HEK293 (cell line): ENCODE data around the gene ACACB.

Experiments
- AEBP2 ChIP-seq: fragments of 450-650 bp; formaldehyde crosslinking; IDR thresholded peaks from 2 replicates; pipeline ENCODE4 v1.5.1; 2016; ENCODE audit warnings: missing biosample characterization, missing genetic modification characterization, borderline replicate concordance
- CTCF ChIP-seq: fragments of 450-650 bp; formaldehyde crosslinking; IDR thresholded peaks from 2 replicates; pipeline ENCODE4 v1.5.1; 2016; ENCODE audit warnings: missing biosample characterization, missing genetic modification characterization
- ELK4 ChIP-seq: IDR thresholded peaks from 2 replicates; pipeline ENCODE4 v1.6.1; 2011; ENCODE audit warnings: mild to moderate bottlenecking, low read depth, low read length, borderline replicate concordance
- INSM2 ChIP-seq: fragments of 450-650 bp; formaldehyde crosslinking; IDR thresholded peaks from 2 replicates; pipeline ENCODE4 v1.5.1; 2016; ENCODE audit warnings: missing biosample characterization, missing genetic modification characterization
- PBX3 ChIP-seq: sonication (generic); formaldehyde crosslinking; IDR thresholded peaks from 2 replicates; pipeline ENCODE4 v1.8.1; 2022; ENCODE audit warnings: mild to moderate bottlenecking, moderate library complexity, missing genetic modification reagents
- SP7 ChIP-seq: fragments of 450-650 bp; formaldehyde crosslinking; IDR thresholded peaks from 2 replicates; pipeline ENCODE4 v1.5.1; 2016; ENCODE audit warnings: missing biosample characterization, missing genetic modification characterization
- TCF7L2 ChIP-seq: IDR thresholded peaks from 2 replicates; pipeline ENCODE4 v1.6.1; 2011; ENCODE audit warnings: low read depth, mild to moderate bottlenecking, inconsistent platforms, low read length, moderate library complexity, borderline replicate concordance
- TRIM28 ChIP-seq: IDR thresholded peaks from 2 replicates; pipeline ENCODE4 v1.6.1; 2011; ENCODE audit warnings: low read length, control low read depth, borderline replicate concordance
- ZBTB49 ChIP-seq: fragments of 450-650 bp; formaldehyde crosslinking; IDR thresholded peaks from 2 replicates; pipeline ENCODE4 v1.5.1; 2016; ENCODE audit warnings: missing biosample characterization, missing genetic modification characterization, low read depth
- ZFHX2 ChIP-seq: fragments of 450-650 bp; formaldehyde crosslinking; conservative IDR thresholded peaks from 2 replicates; pipeline ENCODE4 v1.5.1; 2016; ENCODE audit warnings: missing biosample characterization, missing genetic modification characterization
- ZNF266 ChIP-seq: fragments of 450-650 bp; formaldehyde crosslinking; IDR thresholded peaks from 2 replicates; pipeline ENCODE4 v1.5.1; 2016; ENCODE audit warnings: missing biosample characterization, missing genetic modification characterization, low read depth
- ZNF274 ChIP-seq, 2 experiments: fragments of 200-500 bp in 1 of 2; fragments of 450-650 bp in 1 of 2; sonication (Bioruptor generic) in 1 of 2; formaldehyde crosslinking in 1 of 2; IDR thresholded peaks; 2 replicates each; pipeline versions ENCODE4 v1.5.1 to v1.6.1; 2014 to 2016; ENCODE audit warnings: borderline replicate concordance in 1 of 2, inconsistent platforms in 1 of 2, low read length in 1 of 2, missing biosample characterization in 1 of 2, missing genetic modification characterization in 1 of 2
- ZNF292 ChIP-seq: fragments of 450-650 bp; formaldehyde crosslinking; IDR thresholded peaks from 2 replicates; pipeline ENCODE4 v1.5.1; 2016; ENCODE audit warnings: low read depth, missing biosample characterization, missing genetic modification characterization, borderline replicate concordance
- ZNF404 ChIP-seq: fragments of 450-650 bp; formaldehyde crosslinking; IDR thresholded peaks from 2 replicates; pipeline ENCODE4 v1.5.1; 2017; ENCODE audit warnings: missing biosample characterization, missing genetic modification characterization
- ZNF544 ChIP-seq: fragments of 450-650 bp; formaldehyde crosslinking; IDR thresholded peaks from 2 replicates; pipeline ENCODE4 v1.5.0; 2017; ENCODE audit warnings: missing biosample characterization, missing genetic modification characterization
- ZNF585B ChIP-seq: fragments of 450-650 bp; formaldehyde crosslinking; IDR thresholded peaks from 2 replicates; pipeline ENCODE4 v1.5.1; 2016; ENCODE audit warnings: missing biosample characterization, missing genetic modification characterization
- ZNF600 ChIP-seq: fragments of 450-650 bp; formaldehyde crosslinking; IDR thresholded peaks from 2 replicates; pipeline ENCODE4 v1.5.1; 2016; ENCODE audit warnings: missing biosample characterization, missing genetic modification characterization
- ZNF624 ChIP-seq: fragments of 450-650 bp; formaldehyde crosslinking; IDR thresholded peaks from 2 replicates; pipeline ENCODE4 v1.5.1; 2017; ENCODE audit warnings: missing biosample characterization, missing genetic modification characterization
- ZNF704 ChIP-seq: fragments of 450-650 bp; formaldehyde crosslinking; IDR thresholded peaks from 2 replicates; pipeline ENCODE4 v1.5.1; 2016; ENCODE audit warnings: missing biosample characterization, missing genetic modification characterization
- ZNF843 ChIP-seq: fragments of 450-650 bp; formaldehyde crosslinking; IDR thresholded peaks from 2 replicates; pipeline ENCODE4 v1.5.1; 2016; ENCODE audit warnings: missing biosample characterization, missing genetic modification characterization
- ZSCAN16 ChIP-seq: fragments of 450-650 bp; formaldehyde crosslinking; IDR thresholded peaks from 2 replicates; pipeline ENCODE4 v1.5.1; 2016; ENCODE audit warnings: missing biosample characterization, missing genetic modification characterization
- ZSCAN18 ChIP-seq: fragments of 450-650 bp; formaldehyde crosslinking; IDR thresholded peaks from 2 replicates; pipeline ENCODE4 v1.5.1; 2016; ENCODE audit warnings: missing biosample characterization, missing genetic modification characterization

ACACB gene

GRCh38 chr12:109093022-109093918 lies 23.1 kb upstream of the ACACB start, which contains the start of gene ALKBH2 (continued):
- peak; percentile 83; the same call in 1 of the 2 replicates for TF ChIP-seq PBX3
- peak; percentile 84 for TF ChIP-seq SP7 (tag by site-specific recombination)
- TF ChIP-seq ZSCAN16 (tag by site-specific recombination) = peak; percentile 25; the same call in 1 of the 2 replicates
- no peak for TF ChIP-seq TCF7L2
- TF ChIP-seq ZNF704 (tag by site-specific recombination) = no peak
- no peak for TF ChIP-seq ZNF544 (tag by site-specific recombination)
- peak; percentile 63; the same call in 1 of the 2 replicates for TF ChIP-seq ZNF600
- peak; percentile 99 for TF ChIP-seq CTCF (tag by site-specific recombination)
- TF ChIP-seq ZSCAN18 (tag by site-specific recombination) = no peak
- TF ChIP-seq ZNF624 (tag by site-specific recombination) = no peak
- TF ChIP-seq ZNF585B (tag by site-specific recombination) = no peak
- TF ChIP-seq AEBP2 (tag by site-specific recombination) = no peak
- no peak for TF ChIP-seq ZNF274 (IDR thresholded peaks at IDR 0.05; ENCODE audit: low read length)
- no peak for TF ChIP-seq ZNF274 (tag by site-specific recombination; IDR thresholded peaks at IDR 0.05; ENCODE audit: borderline replicate concordance)
- no peak for TF ChIP-seq ZNF266 (tag by site-specific recombination)
- TF ChIP-seq TRIM28 = no peak
- no peak for TF ChIP-seq ZBTB49 (tag by site-specific recombination)
- TF ChIP-seq ZNF404 (tag by site-specific recombination) = no peak
- TF ChIP-seq INSM2 (tag by site-specific recombination) = peak; percentile 27; the same call in 1 of the 2 replicates
- no peak for TF ChIP-seq ELK4
- TF ChIP-seq ZFHX2 (tag by site-specific recombination) = no peak
- TF ChIP-seq ZNF292 (tag by site-specific recombination) = no peak
- 0 out of 2 replicates have a peak, but pooled peaks have one; percentile 26 for TF ChIP-seq ZNF843
